GM12865 (cell line): Measurements from ENCODE around the gene ATP11A.

Source experiments
- DNase-seq: peaks from one replicate; pipeline ENCODE4 v3.0.0; 2010; ENCODE audit warnings: low read depth
- H3K4me3 ChIP-seq: 2 replicates; pipeline ENCODE4 v1.5.1; 2011; ENCODE audit warnings: mild to moderate bottlenecking, low read depth, low read length, control low read depth
- TF ChIP-seq, protein P1 (sequence below): IDR thresholded peaks from 2 replicates; pipeline ENCODE4 v1.5.1; 2011; ENCODE audit warnings: low read length, control low read depth, low read depth, inconsistent platforms; ENCODE audit not compliant: insufficient read depth; ENCODE audit errors: missing control alignments

The ATP11A gene

DNA sequence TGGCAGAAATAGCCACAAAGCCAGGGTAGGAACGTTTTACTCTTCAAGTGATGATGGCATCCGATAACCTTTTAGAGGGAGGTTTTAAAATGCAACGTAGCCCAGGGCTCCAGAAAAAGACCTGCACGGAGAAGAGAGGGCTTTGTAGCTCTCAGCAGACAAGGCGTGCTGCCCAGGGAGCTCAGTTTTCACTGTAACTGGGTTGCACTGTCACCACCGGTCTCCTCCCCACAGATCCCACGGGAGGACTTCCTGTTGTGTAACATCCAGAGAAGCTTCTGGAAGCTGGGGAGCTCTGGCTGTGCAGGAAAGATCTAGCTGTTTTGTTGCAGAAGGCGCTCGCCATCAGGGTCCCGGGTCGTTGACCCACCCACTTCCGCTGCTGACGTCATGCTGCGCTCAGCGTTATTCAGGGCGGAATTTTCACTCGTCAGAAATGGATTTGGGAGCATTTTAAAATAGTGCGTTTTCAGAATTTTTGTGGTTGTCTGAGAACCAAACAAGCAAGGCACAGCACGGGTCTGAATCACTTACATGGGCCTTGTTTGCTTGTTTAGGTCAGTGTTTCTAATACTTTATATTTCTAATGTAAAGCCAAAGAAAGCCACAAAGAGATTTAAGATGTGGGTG is 50.8 kb downstream of the ATP11A start:
- TF ChIP-seq, protein P1, sequence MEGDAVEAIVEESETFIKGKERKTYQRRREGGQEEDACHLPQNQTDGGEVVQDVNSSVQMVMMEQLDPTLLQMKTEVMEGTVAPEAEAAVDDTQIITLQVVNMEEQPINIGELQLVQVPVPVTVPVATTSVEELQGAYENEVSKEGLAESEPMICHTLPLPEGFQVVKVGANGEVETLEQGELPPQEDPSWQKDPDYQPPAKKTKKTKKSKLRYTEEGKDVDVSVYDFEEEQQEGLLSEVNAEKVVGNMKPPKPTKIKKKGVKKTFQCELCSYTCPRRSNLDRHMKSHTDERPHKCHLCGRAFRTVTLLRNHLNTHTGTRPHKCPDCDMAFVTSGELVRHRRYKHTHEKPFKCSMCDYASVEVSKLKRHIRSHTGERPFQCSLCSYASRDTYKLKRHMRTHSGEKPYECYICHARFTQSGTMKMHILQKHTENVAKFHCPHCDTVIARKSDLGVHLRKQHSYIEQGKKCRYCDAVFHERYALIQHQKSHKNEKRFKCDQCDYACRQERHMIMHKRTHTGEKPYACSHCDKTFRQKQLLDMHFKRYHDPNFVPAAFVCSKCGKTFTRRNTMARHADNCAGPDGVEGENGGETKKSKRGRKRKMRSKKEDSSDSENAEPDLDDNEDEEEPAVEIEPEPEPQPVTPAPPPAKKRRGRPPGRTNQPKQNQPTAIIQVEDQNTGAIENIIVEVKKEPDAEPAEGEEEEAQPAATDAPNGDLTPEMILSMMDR = no peak
- H3K4me3 ChIP-seq = no peak overlapping the region
- DNase-seq = no peak

DNA sequence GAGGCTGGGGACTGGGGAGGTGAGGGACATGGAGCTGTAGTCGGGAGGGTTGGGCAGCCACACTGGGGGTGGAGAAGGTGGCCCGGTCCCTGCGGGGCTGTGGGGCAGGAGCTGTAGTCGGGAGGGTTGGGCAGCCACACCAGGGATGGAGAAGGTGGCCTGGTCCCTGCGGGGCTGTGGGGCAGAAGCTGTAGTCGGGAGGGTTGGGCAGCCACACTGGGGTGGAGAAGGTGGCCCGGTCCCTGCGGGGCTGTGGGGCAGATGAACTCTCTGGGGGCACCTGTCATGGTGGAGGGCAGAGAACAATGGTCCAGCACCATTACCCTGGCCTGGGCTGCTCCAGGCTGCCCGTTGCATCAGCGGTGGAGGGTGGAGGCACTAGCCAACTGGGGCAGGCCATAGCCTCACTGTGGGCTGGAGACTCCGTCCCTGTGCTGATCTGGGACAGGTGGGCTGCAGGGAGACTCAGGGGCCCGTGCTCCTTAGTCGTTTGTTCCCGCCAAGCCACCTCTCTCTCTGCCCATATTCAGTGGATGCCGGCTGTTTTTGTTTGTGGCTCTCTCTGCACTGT is 51.4 kb downstream of the ATP11A start:
- no peak overlapping the region for H3K4me3 ChIP-seq
- no peak for DNase-seq
- TF ChIP-seq, protein P1 = no peak

DNA sequence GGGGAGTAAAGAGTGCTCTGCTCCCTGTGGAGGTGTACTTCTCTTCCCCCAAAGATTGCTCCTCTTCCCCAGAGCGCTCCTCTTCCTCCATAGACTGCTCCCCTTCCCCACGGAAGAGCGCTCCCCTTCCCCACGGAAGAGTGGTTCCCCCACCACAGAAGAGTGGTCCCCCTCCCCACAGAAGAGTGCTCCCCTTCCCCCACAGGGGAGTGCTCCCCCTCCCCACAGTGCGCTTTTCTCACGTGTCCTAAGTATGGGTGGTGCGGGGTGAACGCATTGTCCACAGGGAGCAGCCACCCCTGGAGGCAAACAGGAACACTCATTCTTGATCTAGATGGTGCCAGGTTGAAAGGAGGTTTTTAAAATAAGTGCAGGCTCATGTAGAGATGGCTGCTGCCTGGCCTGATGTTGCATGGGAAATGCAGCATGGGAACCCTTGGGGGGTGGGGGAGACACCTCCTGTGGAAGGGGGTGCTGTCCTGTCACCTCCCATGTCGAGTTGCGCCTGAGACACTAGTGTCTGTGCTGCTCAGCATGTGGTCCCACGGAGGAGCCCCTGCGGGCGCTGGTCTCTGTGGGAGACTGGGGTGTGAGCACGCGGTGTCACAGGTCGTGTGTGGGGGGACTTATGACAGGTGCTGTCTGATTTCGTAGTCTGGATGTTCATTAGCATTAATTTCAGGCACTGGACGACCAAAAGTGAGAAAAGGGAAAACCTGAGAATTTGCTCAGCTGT is 52.2 kb downstream of the ATP11A start:
- H3K4me3 ChIP-seq = no peak overlapping the region
- TF ChIP-seq, protein P1 = no peak
- DNase-seq = no peak

DNA sequence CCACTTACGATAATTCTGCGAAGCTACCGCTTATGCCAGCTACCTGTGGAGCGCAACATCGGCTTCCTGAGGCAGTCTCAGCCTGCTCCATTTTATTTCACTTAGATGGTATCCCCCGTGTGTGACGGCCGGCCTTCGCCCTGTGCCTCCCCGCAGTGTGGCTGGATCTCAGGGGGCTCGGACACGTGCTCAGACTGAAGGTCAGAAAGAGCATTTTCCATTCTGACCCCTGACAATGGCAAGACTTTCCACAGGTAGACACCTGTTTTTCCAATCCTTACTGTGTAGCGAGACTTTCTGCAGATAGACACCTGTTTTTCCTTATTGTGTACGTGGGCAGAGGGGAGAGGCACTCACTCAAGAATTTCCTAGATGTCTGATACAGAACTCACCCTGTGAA is 52.7 kb downstream of the ATP11A start:
- no peak overlapping the region for H3K4me3 ChIP-seq
- TF ChIP-seq, protein P1 = no peak

DNA sequence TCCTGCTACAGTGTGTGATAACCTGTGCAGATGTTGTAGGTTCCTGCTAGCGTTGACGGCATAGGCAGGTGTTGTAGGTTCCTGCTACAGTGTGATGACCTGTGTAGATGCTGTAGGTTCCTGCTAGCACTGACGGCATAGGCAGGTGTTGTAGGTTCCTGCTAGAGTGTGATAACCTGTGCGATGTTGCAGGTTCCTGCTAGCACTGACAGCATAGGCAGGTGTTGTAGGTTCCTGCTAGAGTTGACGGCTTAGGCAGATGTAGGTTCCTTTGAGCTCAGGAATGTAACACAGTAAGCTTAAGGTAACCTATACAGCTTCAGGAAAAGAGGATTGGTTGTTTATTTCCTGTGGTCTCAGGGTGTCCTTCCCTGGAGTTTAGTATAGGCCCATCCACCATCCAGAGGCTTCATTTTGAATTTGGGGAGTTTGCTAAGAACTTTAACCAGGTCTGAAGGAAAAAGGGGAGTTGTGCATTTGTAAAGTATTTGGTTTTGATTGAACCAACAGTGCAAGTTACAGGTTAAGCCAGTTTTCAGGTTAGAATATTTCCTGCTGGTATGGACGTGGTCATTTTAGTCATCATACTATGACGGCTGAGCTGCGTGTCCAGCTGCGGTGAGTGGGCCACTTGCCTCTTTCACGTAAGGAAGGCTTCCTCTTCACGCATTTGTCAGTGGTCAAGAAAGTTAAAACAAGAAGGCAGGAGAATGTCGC is 53.8 kb downstream of the ATP11A start:
- no peak for DNase-seq
- no peak overlapping the region for H3K4me3 ChIP-seq
- TF ChIP-seq, protein P1 = no peak

More for the DNA sequence above, 52.7 kb downstream of the ATP11A start:
- no peak for DNase-seq

DNA sequence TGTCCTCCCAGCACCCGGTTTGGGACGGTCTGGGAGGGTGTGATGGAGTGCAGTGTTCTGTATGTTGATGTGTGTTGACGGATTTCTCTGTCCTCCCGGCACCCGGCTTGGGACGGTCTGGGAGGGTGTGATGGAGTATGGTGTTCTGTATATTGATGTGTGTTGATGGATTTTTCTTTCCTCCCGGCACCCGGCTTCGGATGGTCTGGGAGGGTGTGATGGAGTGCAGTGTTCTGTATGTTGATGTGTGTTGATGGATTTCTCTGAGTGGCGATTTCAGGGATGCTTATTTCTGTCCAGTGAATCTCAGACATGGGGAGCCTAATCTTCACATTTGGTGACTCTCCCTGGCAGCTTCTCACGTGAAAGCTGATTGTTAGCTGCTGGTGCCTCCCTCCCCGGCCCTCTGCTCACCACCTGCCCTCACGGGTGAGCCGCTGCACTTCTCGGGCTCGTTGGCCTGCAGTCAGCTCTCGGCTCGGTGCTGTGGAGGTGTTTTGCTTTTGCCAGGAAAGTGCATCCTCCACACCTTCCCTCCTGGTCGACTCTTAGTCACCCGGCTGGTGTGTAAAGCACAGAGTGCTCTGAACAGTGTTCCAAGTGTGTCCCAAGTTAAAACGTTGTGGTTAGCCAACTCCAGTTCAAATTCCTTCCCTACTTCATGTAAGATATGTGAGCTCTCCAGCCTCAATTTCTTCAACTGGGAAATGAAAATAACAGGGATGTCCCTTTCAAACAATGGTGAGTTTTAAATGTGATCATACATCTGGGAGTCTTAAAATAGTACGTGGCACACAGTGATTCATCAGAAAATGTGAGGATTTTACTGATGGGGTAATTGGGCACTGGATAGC is 54.6 kb downstream of the ATP11A start:
- H3K4me3 ChIP-seq = no peak overlapping the region
- no peak for DNase-seq
- TF ChIP-seq, protein P1 = no peak
